A549 (cell line): ENCODE results near the gene LILRB4. TPM values are rescaled to one million over a fixed set of nuclear protein-coding genes. Genes with fewer than 3 reads are reported as not detected.
"Not testable (repeated sequence)": the region's sequence is repeated elsewhere in the genome, so short reads cannot be mapped to it uniquely, and the experiment has no call there.

Experiments
- ATAC-seq, 2 experiments: fragments of 200-7000 bp in 1 of 2; fragments of >200 bp in 1 of 2; cut with Nextera tagmentation in 1 of 2; cut with Tn5 transposase in 1 of 2; 3 replicates each; pipeline versions ENCODE4 v1.8.0 to v1.9.1; 2018 to 2020; ENCODE audit warnings: mild to moderate bottlenecking in 1 of 2, moderate library complexity in 1 of 2
- CTCF ChIA-PET: fragments of 300-600 bp; sonication (Branson Sonifier 250); formaldehyde crosslinking; extraction: SDS; loops from one replicate; lab custom pipeline; 2021; ENCODE audit warnings: antibody characterized with exemption, inconsistent platforms; lab: Yijun Ruan, JAX
- POLR2A ChIA-PET: fragments of 350-600 bp; formaldehyde crosslinking; extraction: SDS; loops from one replicate; lab custom pipeline; 2021; ENCODE audit warnings: antibody characterized with exemption, inconsistent platforms; lab: Yijun Ruan, JAX
- DNase-seq, 2 experiments: peaks; one replicate each; pipeline versions ENCODE4 v3.0.0 to v3.0.0-alpha.2; 2011 to 2016; ENCODE audit warnings: low read depth in 1 of 2, low spot score in 1 of 2
- FAIRE-seq: peaks from 2 replicates; lab custom pipeline; 2011; peaks lifted over from hg19 to GRCh38; lab: Jason Lieb, UNC
- H3K27ac ChIP-seq, 2 experiments: fragments of >200 bp; sonication (Bioruptor Twin); formaldehyde crosslinking; 3 replicates each; pipeline ENCODE4 v1.5.1; 2016 to 2017
- H3K4me1 ChIP-seq: fragments of >200 bp; sonication (Bioruptor Twin); formaldehyde crosslinking; 3 replicates; pipeline ENCODE4 v1.6.1; 2016
- H3K4me2 ChIP-seq: fragments of >200 bp; sonication (Bioruptor Twin); formaldehyde crosslinking; 3 replicates; pipeline ENCODE4 v1.6.1; 2016
- H3K4me3 ChIP-seq: fragments of >200 bp; sonication (Bioruptor Twin); formaldehyde crosslinking; 3 replicates; pipeline ENCODE4 v1.5.1; 2016
- H3K9me3 ChIP-seq: fragments of >200 bp; sonication (Bioruptor Twin); formaldehyde crosslinking; 3 replicates; pipeline ENCODE4 v1.6.1; 2016
- BCL3 ChIP-seq: fragments of >200 bp; sonication (Bioruptor Twin); formaldehyde crosslinking; IDR thresholded peaks from 3 replicates; pipeline ENCODE4 v1.6.1; 2016
- CBX2 ChIP-seq: fragments of 200-600 bp; sonication (generic); IDR thresholded peaks from 2 replicates; pipeline ENCODE4 v1.6.1; 2016; ENCODE audit warnings: low read depth, mild to moderate bottlenecking, borderline replicate concordance
- EHMT2 ChIP-seq: fragments of 200-600 bp; sonication (generic); IDR thresholded peaks from 2 replicates; pipeline ENCODE4 v1.6.1; 2016; ENCODE audit warnings: antibody characterized with exemption, low read depth, mild to moderate bottlenecking, moderate library complexity
- ELK1 ChIP-seq: fragments of 150-350 bp; IDR thresholded peaks from 2 replicates; pipeline ENCODE4 v1.6.1; 2014; ENCODE audit warnings: low read depth, mild to moderate bottlenecking, low read length
- FOSL2 ChIP-seq, 2 experiments: fragments of 450-650 bp in 1 of 2; fragments of >200 bp in 1 of 2; sonication (Bioruptor Twin) in 1 of 2; formaldehyde crosslinking; IDR thresholded peaks; 2 replicates each; pipeline versions ENCODE4 v1.5.0 to v1.6.1; 2016 to 2020; ENCODE audit warnings: mild to moderate bottlenecking in 1 of 2, moderate library complexity in 1 of 2
- HDAC2 ChIP-seq: fragments of 200-600 bp; sonication (generic); IDR thresholded peaks from 2 replicates; pipeline ENCODE4 v1.6.1; 2016
- HOXB5 ChIP-seq: fragments of 250-450 bp; sonication (Bioruptor Pico); IDR thresholded peaks from 2 replicates; pipeline ENCODE4 v1.5.0; 2020; ENCODE audit warnings: mild to moderate bottlenecking, moderate library complexity
- JUNB ChIP-seq: fragments of >200 bp; sonication (Bioruptor Twin); formaldehyde crosslinking; IDR thresholded peaks from 2 replicates; pipeline ENCODE4 v1.6.1; 2016
- MAX ChIP-seq: IDR thresholded peaks from 2 replicates; pipeline ENCODE4 v1.6.1; 2012
- MAZ ChIP-seq: fragments of 150-350 bp; IDR thresholded peaks from 2 replicates; pipeline ENCODE4 v1.6.1; 2014; ENCODE audit warnings: antibody characterized with exemption, low read depth, low read length, borderline replicate concordance
- NR3C1 ChIP-seq: fragments of >200 bp; sonication (Bioruptor Twin); formaldehyde crosslinking; IDR thresholded peaks from 3 replicates; pipeline ENCODE4 v1.6.1; 2017
- PBX3 ChIP-seq: IDR thresholded peaks from 2 replicates; pipeline ENCODE4 v1.6.1; 2012
- PHF8 ChIP-seq: fragments of 200-600 bp; sonication (generic); IDR thresholded peaks from 2 replicates; pipeline ENCODE4 v1.6.1; 2016; ENCODE audit warnings: low read depth, mild to moderate bottlenecking, antibody characterized with exemption, moderate library complexity, borderline replicate concordance
- SMC3 ChIP-seq: fragments of >200 bp; sonication (Bioruptor Twin); formaldehyde crosslinking; IDR thresholded peaks from 3 replicates; pipeline ENCODE4 v1.6.1; 2018; ENCODE audit warnings: inconsistent platforms
- SREBF2 ChIP-seq: fragments of 450-650 bp; IDR thresholded peaks from 2 replicates; pipeline ENCODE4 v1.6.1; 2014; ENCODE audit warnings: mild to moderate bottlenecking, moderate library complexity
- TFCP2L1 ChIP-seq: fragments of 250-450 bp; sonication (Bioruptor Pico); IDR thresholded peaks from 2 replicates; pipeline ENCODE4 v1.5.0; 2021; ENCODE audit warnings: mild to moderate bottlenecking
- USF2 ChIP-seq: fragments of 450-650 bp; IDR thresholded peaks from 2 replicates; pipeline ENCODE4 v1.6.1; 2014; ENCODE audit warnings: antibody characterized with exemption
- ZFP36 ChIP-seq: fragments of 450-650 bp; IDR thresholded peaks from 2 replicates; pipeline ENCODE4 v1.6.1; 2014; ENCODE audit warnings: borderline replicate concordance; ENCODE audit not compliant: partially characterized antibody
- WGBS: methylation state at CpG from one replicate; pipeline ENCODE4 v1.1.6; 2017; ENCODE audit errors: missing lambda C conversion rate; 5-methylcytosine and 5-hydroxymethylcytosine counted together
- polyA plus RNA-seq, 4 experiments: library from polyadenylated mRNA; depleted of rRNA in 3 of 4; stranded (reverse); fragments of >200 nt; fragmentation: RNase III in 1 of 4; extraction: RNeasy Plus Mini Kit Qiagen cat#74134 plus additional on column Dnase treatment in 1 of 4; gene quantifications; 2 replicates in 3 of 4; 3 replicates in 1 of 4; pipeline ENCODE4 v1.2.3, GENCODE V29; 2011 to 2017

LILRB4 gene
- polyA plus RNA-seq, 2 of the 4 experiments (the other 2 are of a cell fraction), result not detected

GRCh38 chr19:54638683-54639082, 24.1 kb upstream of the LILRB4 start:
- Histone ChIP-seq H3K4me3 (no peak overlapping the region), H3K4me1 (no peaks in the 10 kb centered on the region), H3K27ac (no peak overlapping the region), H3K4me2 (no peak overlapping the region), H3K9me3 (no peaks in the 10 kb centered on the region)
- DNase-seq, result no peak
- POLR2A ChIA-PET, result no interaction called here
- ATAC-seq, result no peak
- TF ChIP-seq FOSL2 (IDR thresholded peaks at IDR 0.05) (no peak), FOSL2 (CRISPR knock-in tag; IDR thresholded peaks at IDR 0.05) (no peak), TFCP2L1 (CRISPR knock-in tag) (no peak), NR3C1 (no peak), USF2 (no peak), MAZ (no peak)
- FAIRE-seq, result no peak
- 47% methylated on average over 18 of the region's 18 CpGs for WGBS
- CTCF ChIA-PET, result interaction anchor here (1.1 to 3.4 kb wide), 3 partner anchors 14 to 36 kb away, joined by 3 to 12 read pairs (median 3); no protein-coding TSS in a partner anchor

GRCh38 chr19:54642953-54643352, 19.8 kb upstream of the LILRB4 start:
- H3K4me2 ChIP-seq, H3K9me3 ChIP-seq, POLR2A ChIA-PET, ATAC-seq, H3K4me3 ChIP-seq, DNase-seq, H3K27ac ChIP-seq, CTCF ChIA-PET, FAIRE-seq, H3K4me1 ChIP-seq: not testable (repeated sequence)
- WGBS, result 4% methylated on average over 5 of the region's 5 CpGs

GRCh38 chr19:54643583-54643982, 19.2 kb upstream of the LILRB4 start:
- H3K4me2 ChIP-seq, H3K4me1 ChIP-seq, CTCF ChIA-PET, POLR2A ChIA-PET, DNase-seq, H3K27ac ChIP-seq, H3K4me3 ChIP-seq, ATAC-seq, H3K9me3 ChIP-seq: not testable (repeated sequence)
- peak; percentile 95 for FAIRE-seq
- 1% methylated on average over 6 of the region's 6 CpGs for WGBS

GRCh38 chr19:54644056-54644455, 18.7 kb upstream of the LILRB4 start:
- DNase-seq (no peak), FAIRE-seq (peak; percentile 32), ATAC-seq (no peak)
- no peak for TF ChIP-seq PHF8
- no peak for TF ChIP-seq EHMT2
- TF ChIP-seq ZFP36, result no peak
- no peak for TF ChIP-seq SREBF2
- no peak for TF ChIP-seq MAX
- no peak for TF ChIP-seq JUNB
- no peak for TF ChIP-seq CBX2
- TF ChIP-seq PBX3, result no peak
- TF ChIP-seq HOXB5, result no peak
- no peak for TF ChIP-seq SMC3
- TF ChIP-seq ELK1, result no peak
- TF ChIP-seq NR3C1, result no peak
- no peak for TF ChIP-seq HDAC2
- TF ChIP-seq BCL3, result no peak
- no peak for TF ChIP-seq MAZ
- H3K27ac ChIP-seq, result no peak overlapping the region
- no peaks in the 10 kb centered on the region for H3K4me1 ChIP-seq
- no peak overlapping the region for H3K4me2 ChIP-seq
- ChIA-PET CTCF (no interaction called here), POLR2A (no interaction called here)
- H3K4me3 ChIP-seq, result no peak overlapping the region
- 2% methylated on average over 5 of the region's 5 CpGs for WGBS
- no peaks in the 10 kb centered on the region for H3K9me3 ChIP-seq
